ENCODE measurements around the gene FBXO34.

The FBXO34 gene

GRCh38 chr14:55279384-55279783 lies 8.2 kb downstream of the FBXO34 start:
- H3K4me3 ChIP-seq (ENCODE audit: low read depth, low read length): no peak overlapping the region
- H3K27me3 ChIP-seq (replicated peaks): no peaks in the 10 kb centered on the region
- no peak for DNase-seq
- no peak overlapping the region for H3K27ac ChIP-seq
- H3K36me3 ChIP-seq (replicated peaks): no peaks in the 10 kb centered on the region
- in situ Hi-C loops (cut with HindIII; ENCODE audit: low pct_ligation_motif_present, low sequenced_read_pairs): no loop called here
- no peak for TF ChIP-seq CTCF (IDR thresholded peaks at IDR 0.05; ENCODE audit: low read depth, low read length, missing control alignments)

- DNase-seq: no peak
- H3K27me3 ChIP-seq (replicated peaks): no peaks in the 10 kb centered on the region
- in situ Hi-C loops (cut with HindIII; ENCODE audit: low pct_ligation_motif_present, low sequenced_read_pairs): no loop called here
- TF ChIP-seq CTCF (IDR thresholded peaks at IDR 0.05; ENCODE audit: low read depth, low read length, missing control alignments): no peak
- H3K27ac ChIP-seq: no peak overlapping the region
- no peak overlapping the region for H3K4me3 ChIP-seq (ENCODE audit: low read depth, low read length)
- no peaks in the 10 kb centered on the region for H3K36me3 ChIP-seq (replicated peaks)
These were observed 10.2 kb downstream of the FBXO34 start for GRCh38 chr14:55281316-55281839.

DNA sequence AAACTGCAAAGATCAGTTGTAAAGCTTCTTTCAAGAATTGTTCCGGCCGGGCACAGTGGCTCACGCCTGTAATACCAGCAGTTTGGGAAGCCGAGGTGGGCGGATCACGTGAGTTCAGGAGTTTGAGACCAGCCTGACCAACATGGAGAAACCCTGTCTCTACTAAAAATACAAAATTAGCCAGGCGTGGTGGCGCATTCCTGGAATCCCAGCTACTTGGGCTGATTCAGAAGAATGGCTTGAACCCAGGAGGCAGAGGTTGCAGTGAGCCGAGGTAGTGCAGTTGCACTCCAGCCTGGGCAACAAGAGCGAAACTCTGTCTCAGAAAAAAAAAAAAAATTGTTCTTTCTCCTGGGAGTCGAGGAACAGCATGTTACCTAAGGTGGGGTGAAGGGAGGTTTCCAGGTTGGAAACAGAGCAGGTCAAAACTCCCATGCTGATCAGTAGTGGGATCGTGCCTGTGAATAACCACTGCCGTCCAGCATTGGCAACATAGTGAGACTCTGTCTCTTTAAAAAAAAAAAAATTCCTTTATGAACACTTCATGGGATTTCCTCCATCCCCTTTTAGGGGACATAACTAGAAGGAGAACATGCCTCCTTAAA lies 13.9 kb downstream of the FBXO34 start:
- Histone ChIP-seq H3K27me3 (replicated peaks) (no peaks in the 10 kb centered on the region), H3K36me3 (replicated peaks) (no peaks in the 10 kb centered on the region), H3K27ac (no peak overlapping the region), H3K4me3 (ENCODE audit: low read depth, low read length) (no peak overlapping the region)
- TF ChIP-seq CTCF (IDR thresholded peaks at IDR 0.05; ENCODE audit: low read depth, low read length, missing control alignments): no peak
- no peak for DNase-seq
- in situ Hi-C loops (cut with HindIII; ENCODE audit: low pct_ligation_motif_present, low sequenced_read_pairs): no loop called here

DNA sequence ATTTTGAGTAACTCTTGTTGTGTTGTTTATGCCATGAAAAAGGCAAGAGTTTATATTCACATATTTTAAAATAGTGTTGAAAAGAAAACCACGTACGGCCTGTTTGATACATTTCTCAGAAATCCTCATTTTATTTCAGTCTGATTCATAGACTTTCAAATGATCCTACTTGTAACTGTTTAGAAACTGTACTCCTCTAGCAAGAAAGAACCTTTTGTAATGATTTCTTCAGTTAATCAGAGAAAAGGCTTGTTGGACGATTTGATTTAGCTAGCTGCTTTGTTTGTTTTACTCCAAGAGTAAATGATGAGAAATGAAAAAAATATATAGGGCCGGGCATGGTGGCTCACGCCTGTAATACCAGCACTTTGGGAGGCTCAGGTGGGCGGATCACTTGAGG lies 17.2 kb downstream of the FBXO34 start:
- no peak for DNase-seq
- Histone ChIP-seq H3K27me3 (replicated peaks) (no peaks in the 10 kb centered on the region), H3K27ac (no peak overlapping the region), H3K4me3 (ENCODE audit: low read depth, low read length) (no peak overlapping the region), H3K36me3 (replicated peaks) (no peaks in the 10 kb centered on the region)
- no peak for TF ChIP-seq CTCF (IDR thresholded peaks at IDR 0.05; ENCODE audit: low read depth, low read length, missing control alignments)
- in situ Hi-C loops (cut with HindIII; ENCODE audit: low pct_ligation_motif_present, low sequenced_read_pairs): no loop called here

- no peaks in the 10 kb centered on the region for H3K27me3 ChIP-seq (replicated peaks)
- no peak for TF ChIP-seq CTCF (IDR thresholded peaks at IDR 0.05; ENCODE audit: low read depth, low read length, missing control alignments)
- H3K27ac ChIP-seq: no peak overlapping the region
- DNase-seq: no peak
- in situ Hi-C loops (cut with HindIII; ENCODE audit: low pct_ligation_motif_present, low sequenced_read_pairs): no loop called here
- no peaks in the 10 kb centered on the region for H3K36me3 ChIP-seq (replicated peaks)
- no peak overlapping the region for H3K4me3 ChIP-seq (ENCODE audit: low read depth, low read length)
These were observed 20.4 kb downstream of the FBXO34 start for GRCh38 chr14:55291480-55292081.

Data from brain microvascular endothelial cell (primary cell).